ENCODE data around the gene PSMG1. TPM values are rescaled to one million over a fixed set of nuclear protein-coding genes. Genes with fewer than 3 reads are reported as not detected.
A peak's percentile ranks its signal among the peaks of the same experiment; 100 is the strongest.

The PSMG1 gene
- total RNA-seq, 1 donor from 2014 or later = 61.9 TPM

DNA sequence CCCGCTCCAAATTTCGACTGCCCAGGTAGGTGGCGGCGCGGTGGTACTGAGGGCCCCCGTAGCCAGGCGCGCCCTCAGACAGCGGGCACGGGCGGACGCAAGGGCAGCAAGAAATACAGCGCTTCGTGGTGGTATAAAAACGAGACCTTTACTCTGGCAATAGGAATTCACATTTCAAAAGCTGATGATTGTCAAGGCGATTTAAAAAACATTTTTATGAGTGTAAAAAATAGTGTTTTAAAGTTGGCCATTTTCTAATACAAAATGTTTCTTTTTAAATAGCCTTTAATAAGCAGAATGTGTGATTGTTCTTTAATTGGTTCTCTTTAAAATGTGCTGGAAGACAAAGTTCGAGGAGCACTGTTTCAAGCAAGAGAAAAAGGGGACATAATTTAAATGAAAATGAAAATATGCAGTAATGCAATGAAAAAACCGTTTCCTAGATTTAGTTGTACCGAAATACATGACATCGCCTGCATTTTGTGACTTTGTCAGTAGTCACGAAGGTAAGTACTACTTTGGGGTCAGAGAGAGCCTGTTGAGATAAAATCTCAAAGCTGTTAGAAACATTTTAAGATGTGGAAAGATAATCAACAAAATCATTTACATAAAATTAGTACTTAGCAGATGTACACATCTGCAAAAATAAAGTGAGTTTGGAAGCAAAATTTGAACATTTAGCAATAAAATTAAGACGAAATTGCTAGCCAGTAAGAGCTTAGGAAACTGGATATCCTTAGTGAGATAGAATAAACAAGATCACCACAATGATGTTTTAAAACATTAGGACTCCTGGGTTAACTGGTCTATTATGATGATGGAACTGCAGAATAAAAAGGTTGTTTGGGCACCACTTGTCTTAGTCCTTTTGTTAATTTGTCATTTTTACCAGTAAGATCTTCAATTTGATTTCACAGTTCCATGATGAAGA, 1.1 kb upstream of the PSMG1 start:
- TF ChIP-seq CTCF (IDR thresholded peaks at IDR 0.05; ENCODE audit: insufficient read depth, low read depth, low read length) = no peak
- TF ChIP-seq EZH2 (IDR thresholded peaks at IDR 0.05; ENCODE audit: insufficient read depth, low read length) = no peak

GRCh38 chr21:39182484-39183271, 573 bp downstream of the PSMG1 start:
- H3K27me3 Mint-ChIP-seq (ENCODE audit: low read depth, unreplicated experiment) = no peaks in the 10 kb centered on the region

More for the DNA sequence above, 1.1 kb upstream of the PSMG1 start:
- Histone ChIP-seq H3K27ac (ENCODE audit: low read depth, low read length) (peak overlapping the region; percentile 90), H2AFZ (ENCODE audit: low read depth, low read length) (peak overlapping the region; percentile 42), H3K79me2 (ENCODE audit: insufficient read depth, low read length) (peaks cover 34% of the 10 kb centered on the region), H3K9ac (ENCODE audit: low read length) (peak overlapping the region; percentile 98), H3K27me3 (ENCODE audit: insufficient read depth, low read length) (no peaks in the 10 kb centered on the region), H3K36me3 (ENCODE audit: insufficient read depth, low read length) (peaks cover 8% of the 10 kb centered on the region), H3K4me1 (ENCODE audit: insufficient read depth, low read length) (peaks cover 15% of the 10 kb centered on the region), H3K9me3 (ENCODE audit: insufficient read depth, low read depth, low read length) (no peaks in the 10 kb centered on the region), H3K4me3 (ENCODE audit: insufficient read depth, low read depth, low read length) (peak overlapping the region; percentile 96), H4K20me1 (ENCODE audit: insufficient read depth, low read length) (peaks cover 17% of the 10 kb centered on the region), H3K4me2 (ENCODE audit: low read length) (peak overlapping the region; percentile 90)
- peaks cover 2% of the 10 kb centered on the region for H3K36me3 Mint-ChIP-seq (ENCODE audit: low read depth, unreplicated experiment)
- DNase-seq (ENCODE audit: low read depth) (no peak), FAIRE-seq (no peak)
- no peaks in the 10 kb centered on the region for H3K9me3 Mint-ChIP-seq (ENCODE audit: unreplicated experiment)
- peak overlapping the region; percentile 97 for H3K4me3 Mint-ChIP-seq (ENCODE audit: unreplicated experiment)
- H3K27me3 Mint-ChIP-seq (ENCODE audit: low read depth, unreplicated experiment) = no peaks in the 10 kb centered on the region
- H3K27ac Mint-ChIP-seq (ENCODE audit: unreplicated experiment) = peak overlapping the region; percentile 87
- peaks cover 37% of the 10 kb centered on the region for H3K4me1 Mint-ChIP-seq (ENCODE audit: low read depth, unreplicated experiment)

More at GRCh38 chr21:39182484-39183271, 573 bp downstream of the PSMG1 start:
- no peak for DNase-seq (ENCODE audit: low read depth)
- Mint-ChIP-seq H3K4me1 (ENCODE audit: low read depth, unreplicated experiment) (peaks cover 24% of the 10 kb centered on the region), H3K27ac (ENCODE audit: unreplicated experiment) (peak overlapping the region; percentile 95), H3K9me3 (ENCODE audit: unreplicated experiment) (no peaks in the 10 kb centered on the region), H3K4me3 (ENCODE audit: unreplicated experiment) (peak overlapping the region; percentile 97), H3K36me3 (ENCODE audit: low read depth, unreplicated experiment) (peaks cover 6% of the 10 kb centered on the region)
- Histone ChIP-seq H3K27ac (ENCODE audit: low read depth, low read length) (peak overlapping the region; percentile 90), H4K20me1 (ENCODE audit: insufficient read depth, low read length) (peaks cover 17% of the 10 kb centered on the region), H3K27me3 (ENCODE audit: insufficient read depth, low read length) (no peaks in the 10 kb centered on the region), H3K9me3 (ENCODE audit: insufficient read depth, low read depth, low read length) (no peaks in the 10 kb centered on the region), H2AFZ (ENCODE audit: low read depth, low read length) (peak overlapping the region; percentile 79), H3K4me1 (ENCODE audit: insufficient read depth, low read length) (peaks cover 15% of the 10 kb centered on the region), H3K36me3 (ENCODE audit: insufficient read depth, low read length) (peaks cover 15% of the 10 kb centered on the region), H3K4me3 (ENCODE audit: insufficient read depth, low read depth, low read length) (peak overlapping the region; percentile 96), H3K9ac (ENCODE audit: low read length) (peak overlapping the region; percentile 98), H3K79me2 (ENCODE audit: insufficient read depth, low read length) (peaks cover 38% of the 10 kb centered on the region), H3K4me2 (ENCODE audit: low read length) (peak overlapping the region; percentile 90)
- no peak for FAIRE-seq
- TF ChIP-seq CTCF (IDR thresholded peaks at IDR 0.05; ENCODE audit: insufficient read depth, low read depth, low read length) (no peak), EZH2 (IDR thresholded peaks at IDR 0.05; ENCODE audit: insufficient read depth, low read length) (no peak)

All from astrocyte (in vitro differentiated cells and primary cell).